HUDEP-2 (cell line): ENCODE data around the gene RASL10A.

ENCODE experiments used
- DNase-seq, 76 experiments: peaks; one replicate each; lab custom pipeline; 2025; ENCODE audit not compliant: unreplicated experiment in 76 of 76; lab: John Stamatoyannopoulos, UW

RASL10A gene

DNA sequence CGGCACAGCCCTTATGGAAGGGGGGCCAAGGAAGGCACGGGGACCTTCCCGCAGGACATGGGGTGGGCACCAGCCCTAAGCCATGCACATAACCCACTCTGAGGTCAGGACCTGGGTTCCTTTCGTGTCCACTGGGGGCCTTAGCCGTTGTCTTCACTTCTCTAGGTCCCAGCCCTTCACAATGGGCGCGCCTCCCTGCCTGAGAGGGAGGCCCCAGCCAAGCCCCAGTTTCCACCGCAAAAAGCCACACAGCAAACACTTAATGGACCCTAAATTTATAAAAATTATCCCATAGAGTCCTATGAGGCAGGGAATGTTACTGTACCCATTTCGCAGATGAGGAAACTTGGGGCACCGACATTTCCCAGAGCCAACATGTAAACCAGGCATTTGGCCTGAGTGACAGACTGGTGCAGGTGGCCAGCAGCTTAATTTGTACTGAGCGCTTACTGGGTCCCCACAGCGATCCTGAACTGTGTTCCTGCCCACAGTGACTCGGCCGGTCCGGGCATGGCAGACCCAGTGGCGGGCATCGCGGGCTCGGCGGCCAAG is 7.8 kb downstream of the RASL10A start:
- DNase-seq, result peak in 35 of 76 experiments; percentile 7 to 60 (median 28)

DNA sequence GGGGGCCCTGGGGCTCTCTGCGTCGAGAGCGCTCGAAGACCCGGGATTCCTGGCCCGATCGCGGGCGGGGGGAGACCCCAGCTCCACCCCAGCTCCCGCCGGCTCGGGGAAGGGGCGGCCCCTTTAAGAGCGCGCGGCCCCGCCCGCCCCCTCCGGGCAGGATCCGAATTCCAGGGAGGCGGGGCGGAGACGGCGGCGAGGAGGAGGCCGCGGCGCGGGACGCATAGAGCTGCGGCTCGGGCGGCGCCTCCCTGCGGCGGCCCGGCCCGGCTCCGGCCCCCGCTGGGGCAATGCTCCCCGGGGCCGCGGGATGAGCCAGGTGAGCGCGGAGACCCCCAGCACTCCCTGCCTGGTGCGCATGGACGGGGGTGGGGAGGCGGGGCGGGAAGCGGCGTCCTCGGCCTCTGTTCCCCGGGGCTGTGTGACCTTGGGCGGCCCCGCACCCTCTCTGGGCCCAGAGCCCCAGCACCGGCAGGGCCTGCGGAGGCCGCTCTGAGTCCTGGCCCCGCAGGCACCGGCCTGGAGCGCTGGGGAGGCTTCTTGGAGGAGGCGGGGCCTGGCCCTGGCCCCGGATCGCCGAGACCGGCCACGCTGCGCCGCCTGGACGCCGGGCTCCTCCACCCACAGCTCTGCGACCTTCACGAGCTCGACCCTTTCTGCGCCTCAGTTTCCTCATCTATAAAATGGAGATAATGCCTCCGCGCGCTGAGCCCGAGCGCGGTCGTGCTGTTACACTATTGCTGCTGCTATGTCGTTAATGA is 8.5 kb downstream of the RASL10A start:
- peak in 62 of 76 experiments; percentile 12 to 78 (median 54) for DNase-seq

DNA sequence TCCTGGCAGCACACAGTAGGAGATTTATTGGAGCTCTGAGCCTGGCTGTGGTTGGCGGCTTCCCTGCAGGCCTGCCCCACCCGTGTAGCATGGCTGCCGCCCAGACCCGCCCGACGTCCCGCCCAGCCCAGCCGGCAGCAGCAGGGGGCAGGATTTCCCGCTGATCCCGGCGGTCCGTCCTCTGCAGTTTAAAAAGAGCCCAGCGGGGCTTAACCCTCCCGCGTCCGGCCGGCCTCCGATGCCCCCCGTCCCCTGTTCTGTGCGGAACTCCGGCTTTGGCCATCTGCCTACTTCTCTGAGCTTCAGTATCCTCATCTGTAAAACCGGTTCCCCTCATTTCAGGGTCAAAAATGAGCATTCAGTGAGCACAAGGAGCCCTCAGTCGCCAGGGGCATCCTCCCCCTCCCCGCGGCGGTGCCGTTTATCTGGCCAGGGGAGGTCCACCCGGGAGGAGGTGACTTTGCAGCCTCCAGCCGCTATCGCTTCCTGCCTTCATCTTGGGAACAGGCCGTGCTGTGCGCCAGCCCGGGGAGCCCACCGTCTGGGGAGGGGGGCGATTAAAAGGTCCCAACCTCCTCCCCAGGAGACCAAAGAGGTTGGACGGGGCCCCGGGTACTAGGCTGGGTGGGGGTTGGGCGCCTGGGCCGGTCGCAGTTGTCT is 9.2 kb downstream of the RASL10A start, which contains the start of gene GAS2L1:
Gene GAS2L1 (plus strand): TSS at position 476 of the 660 bp plus-strand sequence. CDS start 1,456 bp downstream, outside the sequence.
- peak in 73 of 76 experiments; percentile 23 to 87 (median 74) for DNase-seq

DNA sequence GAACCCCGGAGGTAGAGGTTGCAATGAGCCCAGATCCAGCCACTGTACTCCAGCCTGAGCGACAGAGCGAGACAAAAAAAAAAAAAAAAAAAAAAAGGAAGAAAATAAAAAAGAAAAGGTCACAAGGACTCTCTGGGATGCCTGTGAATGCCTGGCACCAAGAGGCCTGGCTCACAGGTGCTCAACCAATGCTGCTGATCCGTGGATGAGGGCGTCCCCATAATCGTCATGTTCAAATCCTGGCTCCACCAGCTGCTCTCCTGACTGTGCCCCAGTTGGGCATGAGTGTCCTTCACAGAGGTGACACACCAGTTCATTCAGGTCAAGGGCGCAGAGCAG is 9.7 kb downstream of the RASL10A start:
- DNase-seq, result no peak

DNA sequence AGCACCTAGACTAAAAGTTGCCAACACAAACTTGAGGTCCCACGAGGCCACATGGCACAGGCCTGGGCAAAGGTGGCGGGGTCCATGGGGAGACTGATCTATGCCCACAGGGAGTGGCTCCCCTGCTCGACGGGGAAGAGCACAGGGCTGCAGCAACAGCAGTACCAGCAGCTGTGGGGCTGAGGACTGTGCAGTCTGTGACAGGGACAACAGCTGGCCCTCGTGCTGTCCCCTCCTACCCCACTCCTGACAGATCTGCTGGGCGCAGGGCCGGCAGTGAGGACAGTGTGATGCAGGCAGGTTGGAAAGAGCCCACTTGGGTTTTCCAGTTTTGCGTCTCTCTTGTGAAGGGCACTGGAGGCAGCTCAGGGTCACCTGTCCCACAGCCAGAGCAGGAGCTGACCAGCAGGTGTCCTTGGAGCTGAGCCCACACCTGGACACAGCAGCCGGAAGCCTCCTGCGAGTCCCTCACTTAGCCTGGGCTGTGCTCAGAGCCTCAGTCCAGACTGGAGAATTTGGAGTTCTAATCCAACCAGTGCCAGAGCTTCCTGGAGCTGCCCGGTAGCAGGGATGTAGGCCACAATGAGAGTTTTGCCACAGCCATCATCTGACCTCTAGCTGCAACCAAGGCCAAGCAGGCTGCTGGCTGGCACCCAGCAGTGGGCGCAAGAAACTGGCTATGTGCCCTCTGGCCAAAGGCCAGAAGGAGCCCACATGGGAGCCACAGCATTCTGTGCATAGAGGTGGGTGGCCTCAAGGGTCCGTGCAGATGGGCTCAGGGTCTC is 12.6 kb downstream of the RASL10A start:
- DNase-seq, result peak in 18 of 76 experiments; percentile 4 to 57 (median 38)

DNA sequence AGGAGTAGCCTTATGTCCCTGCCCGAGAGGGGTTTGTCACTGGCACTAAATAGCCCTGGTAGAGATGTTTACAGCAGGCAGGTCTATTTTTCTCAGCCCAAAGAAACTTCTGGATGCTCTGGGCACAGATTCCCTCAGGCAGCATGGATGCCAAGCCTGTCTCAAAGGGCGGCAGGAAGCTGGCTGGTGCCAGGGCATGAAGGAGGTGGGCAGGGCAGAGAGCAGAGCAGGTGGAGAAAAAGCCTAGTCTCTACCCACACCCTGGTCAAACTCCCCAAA is 13.2 kb downstream of the RASL10A start:
- DNase-seq, result no peak

DNA sequence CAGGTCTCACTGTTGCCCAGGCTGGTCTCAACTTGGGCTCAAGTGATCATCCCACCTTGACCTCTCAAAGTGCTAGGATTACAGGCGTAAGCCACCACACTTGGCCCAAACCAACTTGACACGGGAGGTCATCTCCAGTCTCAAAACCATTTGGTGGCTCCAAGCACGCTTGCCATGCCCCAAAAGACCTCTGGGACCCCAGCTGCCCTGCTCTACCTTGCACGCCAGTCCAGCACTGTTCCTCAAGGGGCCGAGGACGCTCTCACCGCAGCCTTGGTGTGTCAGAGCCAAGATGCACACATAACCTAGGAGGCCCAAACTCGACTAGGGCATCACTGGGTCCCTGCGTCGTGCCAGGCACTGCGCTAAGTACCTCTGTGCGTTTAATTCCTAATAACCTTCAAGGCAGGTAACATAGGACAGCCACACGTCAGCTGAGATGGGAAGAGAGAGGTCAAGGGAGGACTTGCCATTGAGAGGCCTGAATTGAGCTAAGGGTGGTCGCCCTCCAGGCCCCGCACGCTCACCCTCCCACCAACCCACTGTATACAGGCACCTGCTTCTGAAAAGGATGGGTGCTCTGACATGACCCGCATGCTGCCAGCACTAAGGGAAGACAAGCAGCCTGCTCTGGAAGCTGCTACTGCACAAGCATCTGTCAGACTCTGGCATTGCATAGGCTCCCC is 13.6 kb downstream of the RASL10A start:
- DNase-seq, result no peak

DNA sequence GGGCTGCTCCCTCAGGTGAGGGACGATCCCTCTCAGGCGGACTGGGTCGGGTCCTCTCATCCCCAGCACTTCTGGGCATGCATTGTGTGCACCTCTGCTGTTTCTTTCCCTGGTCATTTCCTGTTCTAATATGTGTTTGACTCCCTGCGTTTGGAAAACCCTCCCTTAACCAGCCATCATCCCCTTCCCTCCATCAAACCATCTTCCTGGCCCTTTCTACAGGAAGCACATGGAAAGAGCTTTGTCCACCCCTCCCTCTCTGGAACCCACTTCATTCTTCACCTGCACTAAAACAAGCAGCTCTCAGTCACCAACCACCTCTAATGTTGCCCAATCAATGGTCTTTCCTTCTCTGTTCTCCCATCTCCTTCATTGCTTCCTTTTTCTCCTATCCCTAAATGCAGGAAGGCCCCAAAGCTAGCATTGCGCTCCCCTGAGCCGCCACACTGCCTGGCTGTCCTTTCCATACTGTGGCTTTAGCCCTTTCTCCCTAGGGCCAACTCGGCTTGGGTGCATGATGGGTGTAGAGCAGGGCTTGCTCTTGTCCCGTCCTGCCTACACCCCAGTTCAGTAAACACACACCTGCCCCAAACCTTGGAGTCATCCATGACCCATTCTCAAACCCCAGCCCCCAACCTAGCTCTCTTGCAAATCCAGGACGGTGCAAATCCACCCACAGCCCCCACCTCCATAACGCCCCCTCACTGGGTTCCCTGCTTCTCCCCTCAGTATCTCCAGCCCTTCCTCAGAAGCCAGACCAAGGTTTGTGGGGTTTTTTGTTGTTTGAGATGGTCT is 14.5 kb downstream of the RASL10A start:
- DNase-seq, result peak in 1 of 76 experiments; percentile 14

DNA sequence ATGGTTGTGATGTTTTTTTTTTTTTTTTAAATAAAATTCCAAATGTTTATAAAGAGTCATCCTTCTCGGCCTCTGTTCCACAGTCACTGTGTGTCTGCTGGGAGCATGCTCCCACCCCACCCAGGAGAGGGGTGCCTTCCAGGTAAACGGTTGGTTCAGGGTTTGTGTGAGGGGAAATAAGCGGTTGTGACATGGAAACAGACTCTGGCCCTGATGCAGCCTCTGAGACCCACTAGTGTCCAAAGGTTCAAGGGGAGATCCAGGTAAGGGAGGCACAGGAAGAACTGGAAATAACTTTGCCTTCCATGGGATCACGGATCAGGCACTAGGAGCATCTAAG is 15.1 kb downstream of the RASL10A start:
- no peak for DNase-seq

DNA sequence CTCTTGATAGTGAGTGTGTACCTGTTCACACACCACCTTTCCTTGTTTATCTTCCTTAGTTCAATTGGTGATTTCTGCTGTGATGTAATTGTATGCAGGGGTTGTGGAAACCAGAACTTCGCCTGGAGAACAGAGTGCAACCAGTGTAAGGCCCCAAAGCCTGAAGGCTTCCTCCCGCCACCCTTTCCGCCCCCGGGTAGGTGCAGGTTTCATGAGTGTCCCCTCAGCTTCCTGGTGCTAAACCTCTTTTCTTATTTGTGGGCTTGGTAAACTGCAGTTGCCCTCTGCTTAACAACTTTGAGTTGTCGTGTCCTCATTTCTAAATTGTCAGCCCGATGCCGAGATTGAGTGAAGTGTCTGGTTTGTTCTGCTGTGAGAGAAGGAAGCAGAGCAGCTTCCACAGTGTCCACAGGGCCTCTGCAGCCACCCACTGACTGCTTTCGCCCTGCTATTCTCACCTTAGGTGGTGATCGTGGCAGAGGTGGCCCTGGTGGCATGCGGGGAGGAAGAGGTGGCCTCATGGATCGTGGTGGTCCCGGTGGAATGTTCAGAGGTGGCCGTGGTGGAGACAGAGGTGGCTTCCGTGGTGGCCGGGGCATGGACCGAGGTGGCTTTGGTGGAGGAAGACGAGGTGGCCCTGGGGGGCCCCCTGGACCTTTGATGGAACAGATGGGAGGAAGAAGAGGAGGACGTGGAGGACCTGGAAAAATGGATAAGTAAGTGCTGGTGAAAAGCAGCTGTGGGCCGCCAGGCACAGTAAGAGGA is 16.2 kb downstream of the RASL10A start:
- no peak for DNase-seq

DNA sequence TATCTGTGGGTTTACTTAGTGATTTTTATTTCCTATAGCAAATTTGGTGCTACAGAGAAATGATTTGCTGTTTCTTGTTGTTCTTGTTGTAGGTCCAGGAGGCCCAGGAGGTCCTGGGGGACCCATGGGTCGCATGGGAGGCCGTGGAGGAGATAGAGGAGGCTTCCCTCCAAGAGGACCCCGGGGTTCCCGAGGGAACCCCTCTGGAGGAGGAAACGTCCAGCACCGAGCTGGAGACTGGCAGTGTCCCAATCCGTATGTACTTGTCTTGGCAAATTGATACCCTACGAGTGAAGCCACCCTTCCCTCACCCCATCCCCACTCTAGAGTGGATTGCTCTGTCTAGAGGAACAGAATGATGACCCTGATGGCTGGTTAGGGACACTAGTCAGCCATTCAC is 16.9 kb downstream of the RASL10A start:
- no peak for DNase-seq

DNA sequence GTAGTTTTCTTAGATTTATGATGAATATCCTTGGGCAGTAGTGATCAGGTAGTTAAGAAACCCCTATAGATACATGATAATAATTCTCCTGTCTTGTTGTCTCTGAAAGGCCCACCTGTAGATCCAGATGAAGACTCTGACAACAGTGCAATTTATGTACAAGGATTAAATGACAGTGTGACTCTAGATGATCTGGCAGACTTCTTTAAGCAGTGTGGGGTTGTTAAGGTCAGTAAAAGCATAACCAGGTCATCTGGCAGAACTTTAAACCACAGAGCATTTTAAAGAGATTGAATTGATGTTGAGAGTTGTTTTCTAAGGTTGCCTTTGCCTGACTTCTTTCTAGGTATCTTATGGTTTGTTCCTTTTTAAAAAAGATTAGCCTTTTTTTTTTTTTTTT is 23.1 kb downstream of the RASL10A start:
- no peak for DNase-seq

DNA sequence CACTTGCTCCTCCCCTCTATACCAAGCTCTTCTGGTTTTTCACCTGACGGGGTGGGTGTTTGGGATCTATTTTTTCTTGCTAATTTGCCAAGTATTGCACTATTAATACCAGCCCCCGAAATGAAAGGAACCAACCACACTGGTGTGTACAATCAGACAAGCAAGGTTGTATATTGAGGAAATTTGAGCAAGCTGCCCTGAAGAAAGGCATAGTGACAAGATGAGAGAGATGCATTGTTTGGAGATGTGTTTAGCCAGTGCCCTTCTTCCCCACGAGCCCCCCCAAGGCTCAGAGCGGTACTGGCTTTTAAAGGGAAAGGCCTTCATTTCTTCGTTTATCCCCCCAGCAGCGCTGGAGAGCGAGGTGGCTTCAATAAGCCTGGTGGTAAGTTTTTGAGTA is 24.3 kb downstream of the RASL10A start:
- no peak for DNase-seq

DNA sequence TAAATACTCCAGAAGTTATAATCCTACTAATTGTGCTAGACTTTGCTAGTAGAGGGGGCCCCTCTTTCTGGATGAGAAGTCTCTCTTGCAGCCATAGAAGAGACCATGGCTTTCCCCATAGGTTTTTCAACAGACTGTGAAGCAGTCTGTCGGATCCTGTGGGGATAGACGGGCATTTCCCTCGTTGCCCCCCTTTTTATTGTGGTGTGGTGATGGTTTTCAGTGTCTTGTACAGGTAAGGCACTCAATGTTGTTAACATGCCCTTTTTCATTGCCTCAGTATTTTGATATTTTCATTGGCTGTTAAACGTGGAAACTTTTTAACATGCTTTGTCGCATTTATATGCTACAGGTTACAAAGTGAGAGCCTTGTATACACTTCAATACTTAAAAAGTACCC is 25.4 kb downstream of the RASL10A start:
- no peak for DNase-seq

DNA sequence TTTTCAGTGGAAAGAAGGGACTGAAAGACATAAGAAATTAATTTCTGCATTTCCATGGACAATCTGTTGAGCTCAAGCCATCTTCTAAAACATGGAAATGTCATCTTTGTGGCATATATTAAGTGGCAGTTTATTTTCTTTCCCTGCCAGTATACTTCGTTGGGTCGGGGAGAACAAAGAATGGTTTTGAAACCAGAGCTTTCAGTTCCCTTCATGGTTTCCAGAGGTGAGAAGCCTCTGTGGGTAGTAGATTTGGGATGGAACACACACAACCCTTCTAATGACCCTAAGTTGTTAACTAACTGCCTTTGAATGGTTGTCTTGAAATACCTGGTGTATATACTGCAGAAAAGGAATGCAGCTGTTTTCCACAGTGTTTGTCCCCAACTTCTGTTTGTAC is 26.7 kb downstream of the RASL10A start:
- no peak for DNase-seq

DNA sequence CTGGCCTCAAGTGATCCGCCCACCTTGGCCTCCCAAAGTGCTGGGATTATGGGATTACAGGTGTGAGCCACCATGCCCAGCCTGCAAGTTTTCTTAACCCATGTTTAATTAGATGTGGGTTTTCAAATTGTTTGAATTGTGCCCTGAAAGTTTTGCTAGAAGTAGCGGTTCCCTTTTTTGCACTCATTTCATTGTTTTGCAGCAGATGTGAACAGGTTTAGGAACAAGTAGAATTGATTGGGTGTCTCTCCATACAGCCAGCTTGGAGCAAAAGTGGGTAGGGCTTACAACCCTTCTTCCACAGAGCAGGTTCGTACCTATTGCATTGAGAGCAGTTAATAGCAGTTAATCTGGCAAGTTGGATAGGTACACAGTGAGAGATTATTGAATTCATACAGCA is 31.3 kb downstream of the RASL10A start:
- DNase-seq, result no peak

DNA sequence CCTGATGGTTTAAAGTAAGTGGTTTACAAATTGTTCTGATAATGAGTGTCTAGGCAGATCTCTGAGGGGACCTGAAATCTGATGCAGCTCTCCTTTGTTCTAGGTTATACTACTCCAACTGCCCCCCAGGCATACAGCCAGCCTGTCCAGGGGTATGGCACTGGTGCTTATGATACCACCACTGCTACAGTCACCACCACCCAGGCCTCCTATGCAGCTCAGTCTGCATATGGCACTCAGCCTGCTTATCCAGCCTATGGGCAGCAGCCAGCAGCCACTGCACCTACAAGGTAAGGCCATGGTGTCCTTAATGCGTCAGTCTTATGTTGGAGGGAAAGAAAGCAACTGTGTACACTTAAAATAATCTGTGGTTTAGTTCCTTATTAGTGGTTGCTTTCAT is 37.6 kb downstream of the RASL10A start:
- DNase-seq, result no peak

DNA sequence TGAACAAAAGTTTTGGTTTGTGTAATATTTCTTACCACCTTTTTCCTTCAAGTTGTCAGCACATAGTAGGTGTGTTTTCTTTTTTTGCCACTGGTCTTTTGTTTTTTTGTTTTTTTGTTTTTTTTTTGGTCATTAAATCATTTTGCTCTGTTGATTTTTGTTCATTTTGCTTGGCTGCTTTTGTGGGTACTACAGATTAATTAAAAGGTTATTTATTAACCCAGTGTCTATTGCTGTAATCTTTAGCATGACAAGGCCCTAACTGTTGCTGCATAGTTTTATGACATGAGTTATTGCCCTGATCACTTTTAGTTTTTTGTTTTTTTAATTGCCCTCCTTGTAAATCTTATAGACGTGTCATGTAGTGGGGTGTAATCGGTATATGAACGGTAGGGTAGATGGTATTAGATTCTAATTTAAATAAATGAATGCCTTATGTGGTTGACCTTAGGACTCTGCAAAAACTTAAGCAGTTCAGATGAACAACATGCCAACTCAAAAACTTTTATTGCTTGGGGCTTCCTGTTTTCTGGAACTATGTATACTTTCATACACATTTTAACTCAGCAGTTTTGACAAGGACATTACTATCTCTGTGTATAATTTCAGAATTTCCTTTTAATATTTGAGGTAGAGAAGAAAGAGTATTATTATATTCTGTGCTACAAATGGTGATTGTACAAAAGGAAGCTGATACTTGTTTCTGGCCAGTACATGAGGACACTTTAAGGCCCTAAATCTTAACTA is 39.5 kb downstream of the RASL10A start:
- DNase-seq, result no peak

DNA sequence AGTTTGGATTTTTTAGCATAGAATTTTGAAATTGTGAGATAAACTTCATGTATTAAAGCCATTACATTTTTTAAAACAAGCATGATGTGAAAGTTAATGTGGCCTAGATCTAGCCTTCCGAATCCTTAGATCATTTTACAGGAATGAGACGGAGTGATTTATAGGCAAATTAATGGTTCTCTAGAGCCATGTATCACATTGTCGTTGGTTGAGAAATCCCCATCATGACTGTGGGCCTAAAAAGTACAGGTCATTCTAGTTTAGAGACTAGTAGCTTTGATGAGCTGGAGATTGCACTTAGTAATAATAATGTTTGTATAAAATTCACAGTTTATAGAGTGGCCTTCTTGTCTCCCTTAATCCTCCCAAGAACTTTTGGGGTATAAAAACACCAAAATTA is 40.3 kb downstream of the RASL10A start:
- DNase-seq, result no peak
